ENCODE results near the gene GPER1. TPM values are rescaled to one million over a fixed set of nuclear protein-coding genes. Genes with fewer than 3 reads are reported as not detected.

GPER1 gene
- total and polyA plus RNA-seq, 4 donors, result 2.9 to 23.1 (median 7.4) TPM

DNA sequence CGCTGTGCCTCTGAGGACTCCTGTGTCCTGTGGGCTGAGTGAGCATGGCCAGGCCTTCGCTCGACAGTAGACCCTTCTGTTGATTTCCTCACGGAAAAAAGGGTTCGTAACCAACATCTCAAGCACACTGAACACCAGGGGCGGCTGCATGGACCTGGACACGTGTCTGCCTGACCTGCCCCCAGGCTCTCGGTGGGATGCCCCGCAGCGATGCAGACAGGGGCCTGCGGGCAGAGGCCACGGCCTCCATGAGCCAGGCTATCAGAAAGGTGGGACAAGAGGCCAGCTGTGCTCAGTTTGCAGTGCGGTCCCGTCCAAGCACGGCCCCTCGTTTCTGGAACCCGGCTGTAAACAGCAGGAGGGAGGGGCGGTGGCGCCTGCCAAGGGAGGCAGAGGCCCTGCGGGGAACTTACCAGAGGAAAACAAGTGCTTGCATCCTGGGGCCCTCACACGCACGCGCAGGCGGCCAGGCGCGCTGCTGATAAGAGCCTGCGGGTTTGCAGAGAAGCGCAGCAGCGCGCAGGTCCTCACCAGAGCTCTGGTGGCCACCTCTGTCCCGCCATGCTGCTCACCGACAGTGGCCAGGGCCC is 33.0 kb upstream of the GPER1 start:
- peak; percentile 84 for DNase-seq (ENCODE audit: low spot score)
- 70% methylated on average over 32 of the region's 32 CpGs for whole genome bisulfite sequencing
- Histone ChIP-seq H3K9me3 (ENCODE audit: control insufficient read depth in 4 of 4, low read length in 3 of 4) (no peaks in the 10 kb centered on the region), H3K27ac (ENCODE audit: low read depth in 1 of 2, low read length in 2 of 2) (no peak overlapping the region), H3K27me3 (ENCODE audit: control insufficient read depth in 4 of 4, insufficient read depth in 4 of 4, low read length in 3 of 4) (no peaks in the 10 kb centered on the region), H3K9ac (ENCODE audit: low read depth in 1 of 2, low read length in 2 of 2) (no peak overlapping the region), H3K36me3 (ENCODE audit: control insufficient read depth in 4 of 4, insufficient read depth in 3 of 4, low read depth in 1 of 4, low read length in 3 of 4) (no peaks in the 10 kb centered on the region), H3K4me1 (ENCODE audit: control insufficient read depth in 4 of 4, insufficient read depth in 4 of 4, low read length in 3 of 4) (peaks cover under 1 to 33% (median 7%) of the 10 kb centered on the region in 4 donors), H3K4me3 (ENCODE audit: low read depth in 1 of 3, low read length in 3 of 3) (no peak overlapping the region)
- TF ChIP-seq NR2F2 (IDR thresholded peaks at IDR 0.05), result peak; percentile 16
- no peak for TF ChIP-seq SP1 (IDR thresholded peaks at IDR 0.05)

DNA sequence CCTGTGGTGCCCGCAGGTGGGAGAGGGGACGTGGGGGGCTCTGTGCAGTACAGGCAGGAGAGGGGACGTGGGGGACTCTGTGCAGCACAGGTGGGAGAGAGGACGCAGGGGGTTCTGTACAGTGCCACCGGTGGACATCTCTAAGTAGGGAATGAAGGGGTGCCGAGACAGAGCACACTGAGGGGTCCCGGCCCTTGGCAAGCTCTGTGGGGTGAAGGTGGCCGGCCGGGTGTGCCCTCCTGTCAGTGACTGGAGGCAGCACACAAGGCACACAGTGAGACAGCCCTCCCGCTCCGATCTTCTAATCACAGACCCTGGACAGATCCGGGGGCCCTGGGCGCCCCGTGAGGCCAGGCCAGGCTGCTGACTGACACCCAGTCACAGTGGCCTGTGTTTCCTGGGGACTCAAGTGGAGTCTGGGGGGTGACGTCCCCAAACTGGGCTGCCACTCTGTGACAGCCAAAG is 32.4 kb upstream of the GPER1 start:
- WGBS, result 76% methylated on average over 15 of the region's 15 CpGs
- H3K9me3 ChIP-seq (ENCODE audit: control insufficient read depth in 4 of 4, low read length in 3 of 4), result no peaks in the 10 kb centered on the region
- H3K9ac ChIP-seq (ENCODE audit: low read depth in 1 of 2, low read length in 2 of 2), result no peak overlapping the region
- H3K4me3 ChIP-seq (ENCODE audit: low read depth in 1 of 3, low read length in 3 of 3), result no peak overlapping the region
- H3K27ac ChIP-seq (ENCODE audit: low read depth in 1 of 2, low read length in 2 of 2), result no peak overlapping the region
- H3K4me1 ChIP-seq (ENCODE audit: control insufficient read depth in 4 of 4, insufficient read depth in 4 of 4, low read length in 3 of 4), result peaks cover 5 to 34% (median 9%) of the 10 kb centered on the region in 4 donors
- no peak for DNase-seq (ENCODE audit: low spot score)
- no peaks in the 10 kb centered on the region for H3K36me3 ChIP-seq (ENCODE audit: control insufficient read depth in 4 of 4, insufficient read depth in 3 of 4, low read depth in 1 of 4, low read length in 3 of 4)
- no peaks in the 10 kb centered on the region for H3K27me3 ChIP-seq (ENCODE audit: control insufficient read depth in 4 of 4, insufficient read depth in 4 of 4, low read length in 3 of 4)
- TF ChIP-seq FOXA2 (IDR thresholded peaks at IDR 0.05) (no peak), TAF1 (conservative IDR thresholded peaks at IDR 0.05) (no peak), YY1 (IDR thresholded peaks at IDR 0.05) (no peak), MAX (IDR thresholded peaks at IDR 0.05) (no peak), HNF4G (IDR thresholded peaks at IDR 0.05) (no peak), SP1 (IDR thresholded peaks at IDR 0.05) (no peak), RAD21 (IDR thresholded peaks at IDR 0.05) (no peak), FOXA1 (IDR thresholded peaks at IDR 0.05) (no peak), JUND (IDR thresholded peaks at IDR 0.05) (no peak), CTCF (IDR thresholded peaks at IDR 0.05; ENCODE audit: low read depth, low read length, missing input control) (no peak), REST (IDR thresholded peaks at IDR 0.05) (no peak), GABPA (IDR thresholded peaks at IDR 0.05 in 1 of 2, conservative IDR thresholded peaks at IDR 0.05 in 1 of 2) (no peak), HNF4A (conservative IDR thresholded peaks at IDR 0.05) (no peak), NR2F2 (IDR thresholded peaks at IDR 0.05) (no peak)
- TF ChIP-seq, protein P1, sequence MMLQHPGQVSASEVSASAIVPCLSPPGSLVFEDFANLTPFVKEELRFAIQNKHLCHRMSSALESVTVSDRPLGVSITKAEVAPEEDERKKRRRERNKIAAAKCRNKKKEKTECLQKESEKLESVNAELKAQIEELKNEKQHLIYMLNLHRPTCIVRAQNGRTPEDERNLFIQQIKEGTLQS (IDR thresholded peaks at IDR 0.05), result no peak
- TF ChIP-seq, protein P2, sequence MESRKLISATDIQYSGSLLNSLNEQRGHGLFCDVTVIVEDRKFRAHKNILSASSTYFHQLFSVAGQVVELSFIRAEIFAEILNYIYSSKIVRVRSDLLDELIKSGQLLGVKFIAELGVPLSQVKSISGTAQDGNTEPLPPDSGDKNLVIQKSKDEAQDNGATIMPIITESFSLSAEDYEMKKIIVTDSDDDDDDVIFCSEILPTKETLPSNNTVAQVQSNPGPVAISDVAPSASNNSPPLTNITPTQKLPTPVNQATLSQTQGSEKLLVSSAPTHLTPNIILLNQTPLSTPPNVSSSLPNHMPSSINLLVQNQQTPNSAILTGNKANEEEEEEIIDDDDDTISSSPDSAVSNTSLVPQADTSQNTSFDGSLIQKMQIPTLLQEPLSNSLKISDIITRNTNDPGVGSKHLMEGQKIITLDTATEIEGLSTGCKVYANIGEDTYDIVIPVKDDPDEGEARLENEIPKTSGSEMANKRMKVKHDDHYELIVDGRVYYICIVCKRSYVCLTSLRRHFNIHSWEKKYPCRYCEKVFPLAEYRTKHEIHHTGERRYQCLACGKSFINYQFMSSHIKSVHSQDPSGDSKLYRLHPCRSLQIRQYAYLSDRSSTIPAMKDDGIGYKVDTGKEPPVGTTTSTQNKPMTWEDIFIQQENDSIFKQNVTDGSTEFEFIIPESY (IDR thresholded peaks at IDR 0.05), result no peak
